PC-3 (cell line): Measurements from ENCODE around the gene INAFM2.

Experiments used
- CTCF ChIP-seq: fragments of 300-600 bp; sonication (generic); conservative IDR thresholded peaks from 2 replicates; pipeline ENCODE4 v1.5.1; 2017; ENCODE audit warnings: antibody characterized with exemption, low read depth, mild to moderate bottlenecking, low read length
- EZH2 ChIP-seq: fragments of 300-600 bp; sonication (generic); IDR thresholded peaks from one replicate; pipeline ENCODE4 v1.6.1; 2017; ENCODE audit warnings: antibody characterized with exemption, mild to moderate bottlenecking, low read length; ENCODE audit not compliant: unreplicated experiment

GRCh38 chr15:40348474-40348870 lies 25.0 kb downstream of the INAFM2 start:
- TF ChIP-seq CTCF: no peak
- no peak for TF ChIP-seq EZH2
